Lower leg skin (tissue), 4 donors: ENCODE results near the gene ZNF407. TPM values are rescaled to one million over a fixed set of nuclear protein-coding genes. Genes with fewer than 3 reads are reported as not detected.

Source experiments
- DNase-seq, 2 donors: peaks; one replicate each; pipeline ENCODE4 v3.0.0-alpha.2; 2019; ENCODE audit warnings: low spot score in 2 of 2
- H3K4me3 ChIP-seq: fragments of 200-600 bp; sonication (generic); 2 replicates; pipeline ENCODE4 v1.5.1; 2017; ENCODE audit warnings: mild to moderate bottlenecking, low read depth; ENCODE audit not compliant: poor library complexity, severe bottlenecking
- CTCF ChIP-seq, 3 donors: fragments of 450-650 bp; IDR thresholded peaks; one replicate each; pipeline ENCODE4 v1.5.1; 2016; ENCODE audit warnings: antibody characterized with exemption in 3 of 3, mild to moderate bottlenecking in 3 of 3, moderate library complexity in 2 of 3
- POLR2A ChIP-seq, 2 donors: fragments of 450-650 bp; IDR thresholded peaks; one replicate each; pipeline ENCODE4 v1.6.1; 2016 to 2017; ENCODE audit warnings: antibody characterized with exemption in 2 of 2, mild to moderate bottlenecking in 1 of 2, moderate library complexity in 1 of 2
- WGBS, 2 donors: methylation state at CpG; one replicate each; pipeline ENCODE4 v1.1.5; 2018; 5-methylcytosine and 5-hydroxymethylcytosine counted together
- intact Hi-C: fragments of 100-400 bp; cut with DNase I; formaldehyde crosslinking; loops from one replicate; pipeline ENCODE4 v1.15.0; 2023; ENCODE audit warnings: low total_unique reads
- total RNA-seq, 4 donors: library from RNA; depleted of rRNA; stranded (reverse); fragments of >200 nt; gene quantifications; one replicate each; pipeline ENCODE4 v1.1.0, GENCODE V29; 2016

Gene ZNF407
- total RNA-seq, 4 donors from 2014 or later, result 7.0 to 13.9 (median 10.9) TPM

GRCh38 chr18:75023473-75023872 lies 425.8 kb downstream of the ZNF407 start:
- TF ChIP-seq POLR2A (IDR thresholded peaks at IDR 0.05), result no peak
- no peak overlapping the region for H3K4me3 ChIP-seq
- no peak for DNase-seq
- intact Hi-C loops, result no loop called here
- 71 to 78% methylated on average over 4 of the region's 4 CpGs for WGBS, 2 donors

- TF ChIP-seq POLR2A (IDR thresholded peaks at IDR 0.05) (no peak), CTCF (IDR thresholded peaks at IDR 0.05) (no peak)
- intact Hi-C loops, result no loop called here
- no peak overlapping the region for H3K4me3 ChIP-seq
- DNase-seq, result no peak
- WGBS, 2 donors, result 79 to 80% methylated on average over 8 of the region's 8 CpGs
Observed at GRCh38 chr18:75024871-75025270, 427.2 kb downstream of the ZNF407 start.

GRCh38 chr18:75025573-75025972 lies 427.9 kb downstream of the ZNF407 start:
- WGBS, 2 donors, result 62 to 77% methylated on average over 2 of the region's 2 CpGs
- DNase-seq, result no peak
- TF ChIP-seq CTCF (IDR thresholded peaks at IDR 0.05), result no peak
- no peak for TF ChIP-seq POLR2A (IDR thresholded peaks at IDR 0.05)
- intact Hi-C loops, result no loop called here
- H3K4me3 ChIP-seq, result no peak overlapping the region

GRCh38 chr18:75029481-75029880 lies 431.8 kb downstream of the ZNF407 start:
- WGBS, 2 donors, result 91 to 94% methylated on average over 16 of the region's 16 CpGs
- H3K4me3 ChIP-seq, result no peak overlapping the region
- no peak for DNase-seq
- intact Hi-C loops, result no loop called here
- TF ChIP-seq POLR2A (IDR thresholded peaks at IDR 0.05) (no peak), CTCF (IDR thresholded peaks at IDR 0.05) (no peak)

GRCh38 chr18:75031717-75032317 lies 434.1 kb downstream of the ZNF407 start:
- WGBS, 2 donors, result 91 to 92% methylated on average over 11 of the region's 11 CpGs
- TF ChIP-seq CTCF (IDR thresholded peaks at IDR 0.05), result no peak
- no peak for TF ChIP-seq POLR2A (IDR thresholded peaks at IDR 0.05)
- intact Hi-C loops, result no loop called here
- H3K4me3 ChIP-seq, result no peak overlapping the region
- DNase-seq, result no peak

GRCh38 chr18:75033516-75033915 lies 435.8 kb downstream of the ZNF407 start:
- intact Hi-C loops, result no loop called here
- DNase-seq, result no peak
- whole genome bisulfite sequencing, 2 donors, result 94 to 97% methylated on average over 7 of the region's 7 CpGs
- H3K4me3 ChIP-seq, result no peak overlapping the region
- no peak for TF ChIP-seq CTCF (IDR thresholded peaks at IDR 0.05)
- no peak for TF ChIP-seq POLR2A (IDR thresholded peaks at IDR 0.05)
